ENCODE results near the gene ENHO. TPM values are rescaled to one million over a fixed set of nuclear protein-coding genes. Genes with fewer than 3 reads are reported as not detected.

ENHO gene
- total and polyA plus RNA-seq, 2 experiments from 2014 or later = 1.5 to 9.4 TPM

- H3K36me3 ChIP-seq (replicated peaks; ENCODE audit: insufficient read depth, low read depth) = no peaks in the 10 kb centered on the region
- H3K27me3 ChIP-seq = peaks cover 4% of the 10 kb centered on the region
- H4K20me1 ChIP-seq (ENCODE audit: insufficient read depth, poor library complexity, severe bottlenecking) = no peaks in the 10 kb centered on the region
- no peaks in the 10 kb centered on the region for H3K9me2 ChIP-seq (replicated peaks; ENCODE audit: insufficient read depth)
- H3K79me2 ChIP-seq = no peaks in the 10 kb centered on the region
- no peak for TF ChIP-seq EZH2 (IDR thresholded peaks at IDR 0.05; ENCODE audit: borderline replicate concordance)
- TF ChIP-seq EZH2phosphoT487 (IDR thresholded peaks at IDR 0.05; ENCODE audit: low read depth, severe bottlenecking, unreplicated experiment) = no peak
- no peak for TF ChIP-seq CTCF (IDR thresholded peaks at IDR 0.05; ENCODE audit: poor library complexity)
- DNase-seq (ENCODE audit: low spot score) = no peak
- no peak overlapping the region for H3K27ac ChIP-seq
- peaks cover 7% of the 10 kb centered on the region for H3K4me1 ChIP-seq (ENCODE audit: insufficient read depth)
- H3K9me3 ChIP-seq (ENCODE audit: low read depth) = no peaks in the 10 kb centered on the region
- WGBS (ENCODE audit: low lambda C conversion rate, missing lambda C conversion rate) = 86% methylated on average over 6 of the region's 7 CpGs
- no peak overlapping the region for H3K4me3 ChIP-seq
- no peak overlapping the region for H2AFZ ChIP-seq
- no peak overlapping the region for H3K4me2 ChIP-seq
These were observed 48.2 kb upstream of the ENHO start for GRCh38 chr9:34570809-34571480.

GRCh38 chr9:34570376-34570775 lies 47.6 kb upstream of the ENHO start:
- H3K27ac ChIP-seq = no peak overlapping the region
- no peak for DNase-seq (ENCODE audit: low spot score)
- TF ChIP-seq EZH2phosphoT487 (IDR thresholded peaks at IDR 0.05; ENCODE audit: low read depth, severe bottlenecking, unreplicated experiment) (no peak), EZH2 (IDR thresholded peaks at IDR 0.05; ENCODE audit: borderline replicate concordance) (no peak), CTCF (IDR thresholded peaks at IDR 0.05; ENCODE audit: poor library complexity) (no peak)
- H2AFZ ChIP-seq = no peak overlapping the region
- no peak overlapping the region for H3K4me3 ChIP-seq
- no peaks in the 10 kb centered on the region for H3K9me2 ChIP-seq (replicated peaks; ENCODE audit: insufficient read depth)
- no peaks in the 10 kb centered on the region for H3K79me2 ChIP-seq
- H3K4me1 ChIP-seq (ENCODE audit: insufficient read depth) = peaks cover 7% of the 10 kb centered on the region
- no peaks in the 10 kb centered on the region for H3K9me3 ChIP-seq (ENCODE audit: low read depth)
- 48% methylated on average over 11 of the region's 11 CpGs for WGBS (ENCODE audit: low lambda C conversion rate, missing lambda C conversion rate)
- no peaks in the 10 kb centered on the region for H4K20me1 ChIP-seq (ENCODE audit: insufficient read depth, poor library complexity, severe bottlenecking)
- H3K36me3 ChIP-seq (replicated peaks; ENCODE audit: insufficient read depth, low read depth) = no peaks in the 10 kb centered on the region
- H3K4me2 ChIP-seq = no peak overlapping the region
- peaks cover 4% of the 10 kb centered on the region for H3K27me3 ChIP-seq

- Histone ChIP-seq H3K9me2 (replicated peaks; ENCODE audit: insufficient read depth) (no peaks in the 10 kb centered on the region), H2AFZ (no peak overlapping the region), H3K4me2 (no peak overlapping the region), H3K9me3 (ENCODE audit: low read depth) (no peaks in the 10 kb centered on the region), H3K4me1 (ENCODE audit: insufficient read depth) (peaks cover 7% of the 10 kb centered on the region), H3K27ac (no peak overlapping the region), H3K36me3 (replicated peaks; ENCODE audit: insufficient read depth, low read depth) (no peaks in the 10 kb centered on the region), H3K27me3 (no peaks in the 10 kb centered on the region), H3K79me2 (no peaks in the 10 kb centered on the region), H4K20me1 (ENCODE audit: insufficient read depth, poor library complexity, severe bottlenecking) (no peaks in the 10 kb centered on the region), H3K4me3 (no peak overlapping the region)
- TF ChIP-seq EZH2phosphoT487 (IDR thresholded peaks at IDR 0.05; ENCODE audit: low read depth, severe bottlenecking, unreplicated experiment) = no peak
- no peak for TF ChIP-seq CTCF (IDR thresholded peaks at IDR 0.05; ENCODE audit: poor library complexity)
- no peak for TF ChIP-seq EZH2 (IDR thresholded peaks at IDR 0.05; ENCODE audit: borderline replicate concordance)
- no peak for DNase-seq (ENCODE audit: low spot score)
- WGBS (ENCODE audit: low lambda C conversion rate, missing lambda C conversion rate) = 56% methylated on average over 10 of the region's 12 CpGs
These were observed 46.0 kb upstream of the ENHO start for GRCh38 chr9:34568774-34569173.
